RWPE1 (cell line): ENCODE data around the gene CUX1.
A peak's percentile ranks its signal among the peaks of the same experiment; 100 is the strongest.

Source experiments
- CTCF ChIA-PET: fragments of 350-600 bp; sonication (Branson Sonifier 250); formaldehyde crosslinking; extraction: SDS; loops from one replicate; lab custom pipeline; 2021; lab: Yijun Ruan, JAX
- POLR2A ChIA-PET: fragments of 400-600 bp; formaldehyde crosslinking; extraction: SDS; loops from one replicate; lab custom pipeline; 2020; ENCODE audit warnings: antibody characterized with exemption; ENCODE audit not compliant: low non-redundant PET; lab: Yijun Ruan, JAX
- DNase-seq: peaks from one replicate; pipeline ENCODE4 v3.0.0; 2012; ENCODE audit warnings: low spot score
- H3K27ac ChIP-seq: fragments of 450-650 bp; 2 replicates; pipeline ENCODE4 v1.5.1; 2017
- TF ChIP-seq, protein P1 (sequence below): fragments of 450-650 bp; conservative IDR thresholded peaks from 2 replicates; pipeline ENCODE4 v1.5.1; 2017; ENCODE audit warnings: low read depth, mild to moderate bottlenecking

Gene CUX1

DNA sequence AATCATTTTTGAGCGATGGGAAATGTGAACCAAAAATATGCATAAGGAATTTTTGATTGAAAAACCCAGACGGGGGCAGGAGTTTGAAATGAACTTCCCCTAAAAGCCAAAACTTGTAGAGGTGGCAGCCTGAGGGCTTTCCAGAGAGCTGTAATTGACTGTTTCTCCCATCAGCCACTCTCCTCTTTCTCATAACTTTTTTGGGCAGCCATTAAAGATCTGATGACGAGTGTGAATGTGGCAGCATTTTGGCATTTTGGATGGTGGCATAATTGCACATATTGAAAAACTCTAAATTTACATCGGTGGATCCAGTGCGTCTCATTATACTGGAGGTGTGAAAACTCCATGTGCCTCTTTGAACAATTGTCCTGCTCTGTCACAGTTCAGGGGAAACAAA, 159.0 kb downstream of the CUX1 start:
- ChIA-PET POLR2A (no interaction called here), CTCF (interaction anchor here (0.6 kb wide), 2 partner anchors 169 to 421 kb away, joined by 4 to 5 read pairs; no protein-coding TSS in a partner anchor)
- DNase-seq: no peak
- TF ChIP-seq, protein P1, sequence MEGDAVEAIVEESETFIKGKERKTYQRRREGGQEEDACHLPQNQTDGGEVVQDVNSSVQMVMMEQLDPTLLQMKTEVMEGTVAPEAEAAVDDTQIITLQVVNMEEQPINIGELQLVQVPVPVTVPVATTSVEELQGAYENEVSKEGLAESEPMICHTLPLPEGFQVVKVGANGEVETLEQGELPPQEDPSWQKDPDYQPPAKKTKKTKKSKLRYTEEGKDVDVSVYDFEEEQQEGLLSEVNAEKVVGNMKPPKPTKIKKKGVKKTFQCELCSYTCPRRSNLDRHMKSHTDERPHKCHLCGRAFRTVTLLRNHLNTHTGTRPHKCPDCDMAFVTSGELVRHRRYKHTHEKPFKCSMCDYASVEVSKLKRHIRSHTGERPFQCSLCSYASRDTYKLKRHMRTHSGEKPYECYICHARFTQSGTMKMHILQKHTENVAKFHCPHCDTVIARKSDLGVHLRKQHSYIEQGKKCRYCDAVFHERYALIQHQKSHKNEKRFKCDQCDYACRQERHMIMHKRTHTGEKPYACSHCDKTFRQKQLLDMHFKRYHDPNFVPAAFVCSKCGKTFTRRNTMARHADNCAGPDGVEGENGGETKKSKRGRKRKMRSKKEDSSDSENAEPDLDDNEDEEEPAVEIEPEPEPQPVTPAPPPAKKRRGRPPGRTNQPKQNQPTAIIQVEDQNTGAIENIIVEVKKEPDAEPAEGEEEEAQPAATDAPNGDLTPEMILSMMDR: no peak
- no peak overlapping the region for H3K27ac ChIP-seq

DNA sequence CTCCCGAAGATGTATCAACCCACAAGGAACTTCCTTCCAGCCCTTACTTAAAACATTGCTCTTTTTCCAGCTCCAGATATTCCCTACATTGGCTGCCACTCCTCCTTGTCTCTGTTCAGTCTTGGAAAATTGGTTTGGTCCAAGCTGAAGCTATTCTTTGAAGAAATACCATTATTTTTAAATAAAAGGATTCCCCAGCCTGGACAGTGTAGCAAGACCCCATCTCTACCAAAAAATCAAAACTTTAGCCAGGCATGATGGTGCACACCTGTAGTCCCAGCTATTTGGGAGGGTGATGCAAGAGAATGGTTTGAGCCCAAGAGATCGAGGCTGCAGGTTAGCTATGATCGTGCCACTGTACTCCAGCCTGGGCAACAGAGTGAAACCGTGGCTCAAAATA, 159.8 kb downstream of the CUX1 start:
- no peak overlapping the region for H3K27ac ChIP-seq
- POLR2A ChIA-PET: no interaction called here
- no peak for DNase-seq
- CTCF ChIA-PET: interaction anchor here (0.6 kb wide), 1 partner anchor 170 kb away, joined by 4 read pairs; no protein-coding TSS in a partner anchor
- TF ChIP-seq, protein P1: no peak

DNA sequence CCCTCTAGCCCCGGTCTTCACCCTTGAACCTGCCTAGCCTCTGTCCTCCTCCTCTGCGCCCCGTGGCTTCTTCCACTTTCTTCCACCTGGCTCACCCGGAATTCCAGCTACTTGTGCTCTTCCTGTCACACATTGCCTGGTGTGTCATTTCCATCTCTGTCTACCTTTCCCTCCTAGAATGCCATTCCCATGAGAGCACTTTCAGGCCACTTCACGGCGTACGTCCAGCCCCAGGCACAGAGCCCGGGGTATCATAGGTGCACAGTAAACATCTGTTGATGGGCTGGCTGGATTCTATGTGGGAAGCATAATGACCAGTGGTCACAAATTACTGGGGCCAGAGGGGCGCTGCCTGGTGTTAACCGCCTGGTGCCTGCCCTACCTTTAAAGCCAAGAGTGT, 161.3 kb downstream of the CUX1 start:
- no peak for DNase-seq
- ChIA-PET CTCF (no interaction called here), POLR2A (no interaction called here)
- TF ChIP-seq, protein P1: no peak
- H3K27ac ChIP-seq: peak overlapping the region; percentile 1; the same call in 1 of the 2 replicates

DNA sequence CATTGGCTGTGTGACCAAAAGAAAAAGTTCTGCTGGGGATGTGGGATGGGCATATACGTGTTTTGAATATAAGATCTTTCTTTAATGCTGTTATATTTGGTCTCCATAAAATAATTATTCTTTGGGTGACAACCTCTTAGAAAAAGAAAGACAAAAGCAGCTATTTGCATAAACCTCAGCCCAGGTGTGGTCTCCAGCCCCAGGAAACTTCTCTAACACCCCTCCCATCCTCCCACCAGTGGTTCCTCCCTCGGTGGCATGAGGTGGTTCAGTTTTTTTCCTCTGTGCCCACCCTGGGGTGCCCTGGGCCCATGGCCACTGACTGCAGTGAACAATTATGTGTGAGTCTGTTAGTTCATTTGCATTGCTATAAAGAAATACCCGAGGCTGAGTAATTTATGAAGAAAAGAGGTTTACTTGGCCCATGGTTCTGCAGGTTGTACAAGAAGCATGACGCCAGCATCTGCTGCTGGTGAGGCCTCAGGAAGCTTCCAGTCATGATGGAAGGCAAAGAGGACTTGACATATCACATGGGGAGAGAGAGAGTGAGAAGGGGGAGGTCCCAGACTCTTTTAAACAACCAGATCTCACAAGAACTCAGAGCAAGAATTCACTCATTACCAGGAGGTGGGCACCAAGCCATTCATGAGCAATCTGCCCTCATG, 165.9 kb downstream of the CUX1 start:
- DNase-seq: no peak
- POLR2A ChIA-PET: no interaction called here
- CTCF ChIA-PET: no interaction called here
- no peak overlapping the region for H3K27ac ChIP-seq
- TF ChIP-seq, protein P1: no peak

DNA sequence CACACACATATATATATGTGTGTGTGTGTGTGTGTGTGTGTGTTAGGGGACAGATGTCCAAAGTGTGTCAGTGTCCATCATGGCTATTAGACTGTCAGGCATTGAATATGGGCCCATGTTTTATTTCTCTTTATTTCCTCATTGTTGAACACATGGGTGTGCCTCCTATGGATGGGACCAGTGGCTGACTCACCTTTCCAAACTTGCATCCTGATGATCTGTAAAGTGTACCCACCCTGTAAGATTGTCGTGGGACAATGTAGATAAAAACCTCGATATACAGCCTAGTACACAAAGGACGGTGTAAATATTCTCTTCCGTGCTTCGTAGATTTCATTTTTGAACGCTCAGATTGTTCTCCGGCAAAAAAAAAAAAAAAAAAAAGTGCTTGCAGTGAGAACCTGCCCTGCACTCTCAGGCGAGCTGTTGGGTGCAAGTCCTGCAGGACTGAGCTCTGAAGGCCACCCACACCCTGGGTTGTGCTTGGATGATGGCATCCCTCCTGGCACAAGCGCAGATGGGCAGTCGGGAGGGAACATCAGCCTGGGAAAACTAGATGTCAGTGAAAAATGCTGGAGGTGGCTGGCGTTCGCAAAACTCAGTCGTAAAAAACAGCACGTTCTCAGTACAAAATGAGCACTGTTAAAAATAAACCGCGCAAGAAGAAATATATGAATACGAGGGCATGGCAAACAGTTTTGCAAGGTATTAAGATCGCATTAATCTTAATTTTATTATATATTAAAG, 166.9 kb downstream of the CUX1 start:
- peak; percentile 10 for DNase-seq
- ChIA-PET POLR2A (no interaction called here), CTCF (no interaction called here)
- TF ChIP-seq, protein P1: no peak
- H3K27ac ChIP-seq: no peak overlapping the region

DNA sequence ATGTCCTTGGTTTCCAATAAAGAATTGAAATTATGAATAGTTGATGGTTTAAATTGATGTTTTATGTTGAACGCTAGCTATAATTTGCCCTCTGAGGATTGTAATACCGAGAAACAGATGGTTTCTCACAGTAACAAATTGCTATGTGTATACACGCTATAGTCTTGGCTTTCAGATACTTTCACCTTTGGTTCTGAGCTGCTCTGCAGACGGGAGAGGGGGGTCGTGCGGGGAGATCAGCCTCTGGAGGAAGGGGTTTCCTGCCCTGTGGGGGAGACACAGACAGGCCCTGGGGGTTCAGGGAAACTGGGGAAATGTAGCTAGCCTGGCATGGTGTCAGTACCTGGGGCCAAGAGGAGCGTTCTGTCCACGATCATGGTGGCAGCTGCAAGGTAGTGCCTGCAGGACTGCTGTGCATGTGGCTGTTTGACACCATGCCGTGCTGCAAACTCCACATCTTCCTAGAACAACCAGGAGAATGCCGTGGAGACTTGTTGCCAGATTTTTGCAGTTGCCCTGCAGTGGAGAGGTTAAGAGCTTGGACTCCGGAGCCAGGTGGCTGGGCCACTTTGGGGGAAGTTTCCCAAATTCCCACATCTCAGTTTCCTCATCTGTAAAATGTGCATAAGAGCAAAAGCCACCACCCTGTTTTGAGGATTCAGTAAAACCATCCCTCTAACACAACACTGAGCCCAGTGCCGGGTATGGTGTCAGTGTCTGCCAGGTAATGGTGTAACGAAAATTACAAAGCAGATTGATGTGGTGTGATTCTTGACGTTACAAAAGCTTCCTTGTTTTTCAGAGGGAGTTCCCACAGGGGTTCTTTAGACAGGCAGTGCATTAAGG, 167.9 kb downstream of the CUX1 start:
- ChIA-PET CTCF (interaction anchor here (0.5 kb wide), 1 partner anchor 288 kb away, joined by 3 read pairs; no protein-coding TSS in a partner anchor), POLR2A (no interaction called here)
- TF ChIP-seq, protein P1: no peak
- DNase-seq: no peak
- H3K27ac ChIP-seq: no peak overlapping the region
